Body of pancreas (tissue), 4 donors: ENCODE measurements around the gene ARHGEF7. TPM values are rescaled to one million over a fixed set of nuclear protein-coding genes. Genes with fewer than 3 reads are reported as not detected.
"Not testable (repeated sequence)": the region's sequence is repeated elsewhere in the genome, so short reads cannot be mapped to it uniquely, and the experiment has no call there.

Source experiments
- ATAC-seq: fragments of 150-250 bp; one replicate; pipeline ENCODE4 v1.9.1; 2016
- DNase-seq, 4 donors: peaks; one replicate each; pipeline ENCODE4 v3.0.0-alpha.2; 2019
- H3K27ac ChIP-seq, 4 donors: fragments of 200-600 bp; sonication (generic); 1 replicate in 3 of 4; 2 replicates in 1 of 4; pipeline versions ENCODE4 v1.5.1 to v1.6.1; 2016 to 2019; ENCODE audit warnings: mild to moderate bottlenecking in 1 of 4, mixed read lengths in 1 of 4, moderate library complexity in 1 of 4
- H3K27me3 ChIP-seq, 2 donors: fragments of 200-600 bp; sonication (generic); one replicate each; pipeline ENCODE4 v1.6.0; 2016; ENCODE audit warnings: mild to moderate bottlenecking in 1 of 2
- H3K36me3 ChIP-seq, 2 donors: fragments of 200-600 bp; sonication (generic); replicated peaks in 1 of 2; 2 replicates each; pipeline ENCODE4 v1.5.1; 2016; ENCODE audit warnings: low read depth in 2 of 2; ENCODE audit not compliant: insufficient read depth in 1 of 2
- H3K4me1 ChIP-seq: fragments of 200-600 bp; sonication (generic); one replicate; pipeline ENCODE4 v1.6.0; 2016
- H3K4me3 ChIP-seq, 2 donors: fragments of 200-600 bp; sonication (generic); 1 replicate in 1 of 2; 2 replicates in 1 of 2; pipeline ENCODE4 v1.5.1; 2016 to 2019
- H3K9me3 ChIP-seq, 3 donors: fragments of 200-600 bp; sonication (generic); 1 replicate in 2 of 3; 2 replicates in 1 of 3; pipeline ENCODE4 v1.5.1; 2016
- POLR2A ChIP-seq, 3 donors: fragments of 450-650 bp; IDR thresholded peaks; one replicate each; pipeline ENCODE4 v1.6.1; 2016; ENCODE audit warnings: antibody characterized with exemption in 3 of 3, mild to moderate bottlenecking in 2 of 3
- WGBS, 2 donors: methylation state at CpG; one replicate each; pipeline ENCODE4 v1.1.5; 2017; 5-methylcytosine and 5-hydroxymethylcytosine counted together
- intact Hi-C: fragments of 100-400 bp; cut with DNase I; formaldehyde crosslinking; loops from one replicate; pipeline ENCODE4 v1.15.1; 2023
- total RNA-seq, 2 donors: library from RNA; depleted of rRNA; stranded (reverse); fragments of >200 nt; gene quantifications; one replicate each; pipeline ENCODE4 v1.1.0, GENCODE V29; 2016
- TF ChIP-seq, protein P1 (sequence below), 7 experiments: fragments of 450-650 bp in 4 of 7; fragments of 200-600 bp in 3 of 7; sonication (generic) in 3 of 7; IDR thresholded peaks; one replicate each; pipeline ENCODE4 v1.5.1; 2016 to 2019; ENCODE audit warnings: antibody characterized with exemption in 7 of 7

Gene ARHGEF7
- total RNA-seq, 2 donors from 2014 or later = 27.5 to 81.4 TPM

DNA sequence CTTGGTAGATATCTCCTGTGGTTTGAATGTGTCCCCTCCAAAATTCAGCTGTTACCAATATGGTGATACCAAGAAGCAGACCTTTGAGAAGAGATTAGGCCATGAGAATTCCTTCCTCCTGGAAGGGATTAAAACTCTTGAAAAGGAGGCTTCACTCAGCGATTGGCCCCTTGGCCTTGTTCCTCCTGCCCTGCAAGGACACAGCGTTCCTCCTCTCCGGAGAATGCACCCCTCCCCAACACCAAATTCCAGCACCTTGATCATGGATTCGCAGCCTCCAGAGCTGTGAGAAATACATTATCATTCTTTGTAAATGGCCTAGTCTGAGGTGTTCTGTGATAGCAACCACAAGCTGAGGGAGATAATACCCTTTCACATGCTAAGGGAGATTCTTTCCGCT lies 34.5 kb upstream of the ARHGEF7 start:
- no peak overlapping the region for H3K4me3 ChIP-seq
- H3K9me3 ChIP-seq = no peaks in the 10 kb centered on the region
- DNase-seq = no peak
- H3K27ac ChIP-seq = no peak overlapping the region
- TF ChIP-seq, protein P1, sequence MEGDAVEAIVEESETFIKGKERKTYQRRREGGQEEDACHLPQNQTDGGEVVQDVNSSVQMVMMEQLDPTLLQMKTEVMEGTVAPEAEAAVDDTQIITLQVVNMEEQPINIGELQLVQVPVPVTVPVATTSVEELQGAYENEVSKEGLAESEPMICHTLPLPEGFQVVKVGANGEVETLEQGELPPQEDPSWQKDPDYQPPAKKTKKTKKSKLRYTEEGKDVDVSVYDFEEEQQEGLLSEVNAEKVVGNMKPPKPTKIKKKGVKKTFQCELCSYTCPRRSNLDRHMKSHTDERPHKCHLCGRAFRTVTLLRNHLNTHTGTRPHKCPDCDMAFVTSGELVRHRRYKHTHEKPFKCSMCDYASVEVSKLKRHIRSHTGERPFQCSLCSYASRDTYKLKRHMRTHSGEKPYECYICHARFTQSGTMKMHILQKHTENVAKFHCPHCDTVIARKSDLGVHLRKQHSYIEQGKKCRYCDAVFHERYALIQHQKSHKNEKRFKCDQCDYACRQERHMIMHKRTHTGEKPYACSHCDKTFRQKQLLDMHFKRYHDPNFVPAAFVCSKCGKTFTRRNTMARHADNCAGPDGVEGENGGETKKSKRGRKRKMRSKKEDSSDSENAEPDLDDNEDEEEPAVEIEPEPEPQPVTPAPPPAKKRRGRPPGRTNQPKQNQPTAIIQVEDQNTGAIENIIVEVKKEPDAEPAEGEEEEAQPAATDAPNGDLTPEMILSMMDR (IDR thresholded peaks at IDR 0.05) = no peak
- TF ChIP-seq POLR2A (IDR thresholded peaks at IDR 0.05) = no peak
- ATAC-seq = no peak
- intact Hi-C loops = no loop called here
- H3K36me3 ChIP-seq = no peaks in the 10 kb centered on the region
- H3K4me1 ChIP-seq = no peaks in the 10 kb centered on the region
- WGBS, 2 donors = 60 to 81% methylated on average over 5 of the region's 5 CpGs
- H3K27me3 ChIP-seq = no peaks in the 10 kb centered on the region

DNA sequence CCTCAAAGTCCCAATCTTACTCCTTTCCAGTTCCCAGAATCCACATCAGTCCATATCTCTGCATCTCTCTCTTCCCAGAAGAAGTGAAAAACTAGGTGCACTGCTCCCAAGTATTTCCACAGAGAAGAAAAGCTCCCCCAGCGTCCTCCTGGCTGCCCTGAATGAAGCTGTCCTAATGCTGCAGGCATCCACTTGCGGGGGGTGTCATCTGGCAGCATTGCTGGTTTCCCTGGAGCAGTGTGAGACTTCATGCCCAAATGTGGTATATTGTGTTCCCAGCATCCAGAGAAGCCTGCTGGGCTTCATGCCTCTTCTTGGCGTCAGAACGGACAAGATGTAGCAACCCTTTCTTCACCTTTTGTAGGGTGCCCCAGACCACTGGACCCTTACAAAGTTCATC lies 32.9 kb upstream of the ARHGEF7 start:
- no peaks in the 10 kb centered on the region for H3K9me3 ChIP-seq
- no peaks in the 10 kb centered on the region for H3K36me3 ChIP-seq
- H3K4me1 ChIP-seq = no peaks in the 10 kb centered on the region
- no peak overlapping the region for H3K27ac ChIP-seq
- WGBS, 2 donors = 36 to 64% methylated on average over 4 of the region's 4 CpGs
- intact Hi-C loops = no loop called here
- no peak for TF ChIP-seq POLR2A (IDR thresholded peaks at IDR 0.05)
- TF ChIP-seq, protein P1 (IDR thresholded peaks at IDR 0.05) = no peak
- DNase-seq (no peak), ATAC-seq (no peak)
- H3K4me3 ChIP-seq = no peak overlapping the region
- no peaks in the 10 kb centered on the region for H3K27me3 ChIP-seq

DNA sequence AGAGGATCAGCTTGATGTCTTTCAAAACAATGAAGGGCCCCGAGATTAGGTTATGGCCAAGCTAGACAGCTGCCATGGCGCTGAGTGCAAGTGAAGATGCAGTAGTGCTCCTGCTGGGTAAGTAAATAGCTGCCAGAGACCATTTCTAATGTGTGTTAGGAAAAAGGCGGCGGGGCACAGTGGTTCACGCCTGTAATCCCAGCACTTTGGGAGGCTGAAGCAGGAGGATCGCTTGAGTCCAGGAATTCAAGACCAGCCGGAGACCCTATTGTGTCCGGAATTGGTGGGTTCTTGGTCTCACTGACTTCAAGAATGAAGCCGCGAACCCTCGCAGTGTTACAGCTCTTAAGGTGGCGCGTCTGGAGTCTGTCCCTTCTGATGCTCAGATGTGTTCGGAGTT lies 32.3 kb upstream of the ARHGEF7 start:
- 89 to 93% methylated on average over 14 of the region's 14 CpGs for WGBS, 2 donors
- H3K36me3 ChIP-seq, ATAC-seq, DNase-seq, intact Hi-C loops, H3K4me1 ChIP-seq, H3K27ac ChIP-seq, H3K27me3 ChIP-seq, H3K9me3 ChIP-seq, H3K4me3 ChIP-seq: not testable (repeated sequence)

DNA sequence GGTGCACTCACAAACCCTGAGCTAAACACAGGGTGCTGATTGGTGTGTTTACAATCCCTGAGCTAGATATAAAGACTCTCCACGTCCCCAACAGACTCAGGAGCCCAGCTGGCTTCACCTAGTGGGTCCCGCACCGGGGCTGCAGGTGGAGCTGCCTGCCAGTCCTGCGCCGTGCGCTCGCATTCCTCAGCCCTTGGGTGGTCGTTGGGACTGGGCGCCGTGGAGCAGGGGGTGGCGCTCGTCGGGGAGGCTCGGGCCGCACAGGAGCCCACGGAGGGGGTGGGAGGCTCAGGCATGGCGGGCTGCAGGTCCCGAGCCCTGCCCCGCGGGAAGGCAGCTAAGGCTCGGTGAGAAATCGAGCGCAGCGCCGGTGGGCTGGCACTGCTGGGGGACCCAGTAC lies 31.4 kb upstream of the ARHGEF7 start:
- ATAC-seq, H3K27ac ChIP-seq, H3K36me3 ChIP-seq, H3K27me3 ChIP-seq, H3K4me3 ChIP-seq, intact Hi-C loops, H3K4me1 ChIP-seq, H3K9me3 ChIP-seq, DNase-seq: not testable (repeated sequence)
- 89% methylated on average over 9 of the region's 25 CpGs; no CpG with 5 or more reads in 1 of the 2 donors for WGBS, 2 donors

DNA sequence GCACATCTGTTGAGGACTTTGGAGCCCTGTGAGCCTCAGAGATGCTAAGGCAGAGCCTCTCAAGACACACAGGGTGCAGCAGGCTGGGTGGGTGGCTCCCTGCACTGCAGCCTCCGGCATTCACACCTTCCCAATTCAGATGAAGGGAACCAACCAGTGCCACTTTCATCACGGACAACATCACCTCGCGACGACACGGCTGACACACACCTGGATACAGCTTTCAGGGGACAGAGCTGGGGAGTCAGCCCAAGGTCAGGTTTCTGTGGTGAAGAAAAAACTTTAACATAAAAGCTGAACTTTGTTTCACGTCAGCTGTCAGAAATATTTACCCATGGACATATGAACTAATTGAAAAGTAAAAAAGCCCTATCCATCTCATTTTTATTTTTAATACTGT lies 24.9 kb upstream of the ARHGEF7 start:
- no peaks in the 10 kb centered on the region for H3K27me3 ChIP-seq
- no peak for TF ChIP-seq POLR2A (IDR thresholded peaks at IDR 0.05)
- TF ChIP-seq, protein P1 (IDR thresholded peaks at IDR 0.05) = no peak
- H3K4me1 ChIP-seq = no peaks in the 10 kb centered on the region
- H3K4me3 ChIP-seq = no peak overlapping the region
- intact Hi-C loops = no loop called here
- no peaks in the 10 kb centered on the region for H3K9me3 ChIP-seq
- H3K36me3 ChIP-seq = no peaks in the 10 kb centered on the region
- H3K27ac ChIP-seq = no peak overlapping the region
- WGBS, 2 donors = 61 to 71% methylated on average over 7 of the region's 7 CpGs
- ATAC-seq (no peak), DNase-seq (no peak)

DNA sequence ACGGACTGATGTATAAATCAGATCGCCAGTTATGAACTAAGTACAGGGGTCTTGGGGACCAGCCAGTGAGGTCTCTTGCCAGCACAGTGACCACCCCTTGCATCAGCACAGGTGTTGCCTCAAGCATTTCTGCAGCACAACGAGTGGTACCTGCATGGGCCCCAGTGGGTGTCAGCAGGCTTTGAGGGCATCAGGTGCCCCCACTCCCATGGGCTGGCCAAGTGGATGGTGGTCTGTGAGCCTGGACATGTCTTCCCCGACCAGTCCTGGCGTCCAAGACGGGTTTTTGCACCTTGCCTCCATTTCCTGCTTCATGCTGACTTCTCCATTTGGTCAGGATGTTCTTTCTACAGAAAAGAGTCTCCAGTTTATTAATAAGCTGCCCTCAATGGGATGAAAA lies 22.4 kb upstream of the ARHGEF7 start:
- no peaks in the 10 kb centered on the region for H3K4me1 ChIP-seq
- H3K4me3 ChIP-seq = no peak overlapping the region
- H3K36me3 ChIP-seq = no peaks in the 10 kb centered on the region
- H3K27me3 ChIP-seq = no peaks in the 10 kb centered on the region
- intact Hi-C loops = no loop called here
- H3K27ac ChIP-seq = no peak overlapping the region
- TF ChIP-seq, protein P1 (IDR thresholded peaks at IDR 0.05) = no peak
- DNase-seq (no peak), ATAC-seq (no peak)
- WGBS, 2 donors = 54 to 60% methylated on average over 5 to 6 of the region's 6 CpGs
- H3K9me3 ChIP-seq = no peaks in the 10 kb centered on the region
